SK-N-SH treated with all-trans-retinoic acid at 6 μM for 48 hours (cell line): ENCODE measurements around the gene TBC1D4.
A peak's percentile ranks its signal among the peaks of the same experiment; 100 is the strongest.

ENCODE experiments used
- ATAC-seq: fragments of 200-7000 bp; cut with Tn5 transposase; 3 replicates; pipeline ENCODE4 v1.9.1; 2020; ENCODE audit warnings: mild to moderate bottlenecking, moderate library complexity
- ARNTL ChIP-seq: fragments of 450-650 bp; formaldehyde crosslinking; IDR thresholded peaks from 2 replicates; pipeline ENCODE4 v1.5.0; 2020; ENCODE audit warnings: low read depth, mild to moderate bottlenecking, moderate library complexity, borderline replicate concordance
- BACH2 ChIP-seq: fragments of 250-450 bp; sonication (Bioruptor Pico); IDR thresholded peaks from 2 replicates; pipeline ENCODE4 v1.9.0; 2021; ENCODE audit warnings: mild to moderate bottlenecking, borderline replicate concordance
- CREB5 ChIP-seq: fragments of 250-450 bp; sonication (Bioruptor Pico); IDR thresholded peaks from 2 replicates; pipeline ENCODE4 v1.5.1; 2020; ENCODE audit warnings: low read depth, mild to moderate bottlenecking, moderate library complexity
- CSDC2 ChIP-seq: fragments of 250-450 bp; sonication (Bioruptor Pico); IDR thresholded peaks from 2 replicates; pipeline ENCODE4 v1.5.0; 2020; ENCODE audit warnings: mild to moderate bottlenecking, moderate library complexity
- CSRNP3 ChIP-seq: fragments of 250-450 bp; sonication (Bioruptor Pico); IDR thresholded peaks from 2 replicates; pipeline ENCODE4 v1.5.1; 2021; ENCODE audit warnings: mild to moderate bottlenecking, moderate library complexity
- ESRRG ChIP-seq: fragments of 250-450 bp; sonication (Bioruptor Pico); IDR thresholded peaks from 2 replicates; pipeline ENCODE4 v1.6.1; 2021; ENCODE audit warnings: mild to moderate bottlenecking
- GLIS3 ChIP-seq: fragments of 250-450 bp; sonication (Bioruptor Pico); IDR thresholded peaks from 2 replicates; pipeline ENCODE4 v1.5.0; 2020; ENCODE audit warnings: mild to moderate bottlenecking, moderate library complexity
- ISL1 ChIP-seq: fragments of 250-450 bp; sonication (Bioruptor Pico); IDR thresholded peaks from 2 replicates; pipeline ENCODE4 v2.1.2; 2022; ENCODE audit warnings: mild to moderate bottlenecking, moderate library complexity
- OSR1 ChIP-seq: fragments of 250-450 bp; sonication (Bioruptor Pico); IDR thresholded peaks from 2 replicates; pipeline ENCODE4 v1.8.0; 2022; ENCODE audit warnings: moderate library complexity, mild to moderate bottlenecking, inconsistent platforms
- PATZ1 ChIP-seq: fragments of 250-450 bp; sonication (Bioruptor Pico); IDR thresholded peaks from 2 replicates; pipeline ENCODE4 v1.8.0; 2020; ENCODE audit warnings: mild to moderate bottlenecking, moderate library complexity, borderline replicate concordance
- PPARA ChIP-seq: fragments of 250-450 bp; sonication (Bioruptor Pico); IDR thresholded peaks from 2 replicates; pipeline ENCODE4 v1.5.0; 2020; ENCODE audit warnings: mild to moderate bottlenecking, borderline replicate concordance
- RARB ChIP-seq: fragments of 250-450 bp; sonication (Bioruptor Pico); IDR thresholded peaks from 2 replicates; pipeline ENCODE4 v1.8.0; 2021; ENCODE audit warnings: mild to moderate bottlenecking, moderate library complexity
- SNAI2 ChIP-seq: fragments of 250-450 bp; sonication (Bioruptor Pico); IDR thresholded peaks from 2 replicates; pipeline ENCODE4 v1.5.0; 2020; ENCODE audit warnings: mild to moderate bottlenecking, moderate library complexity
- TCF4 ChIP-seq: fragments of 250-450 bp; sonication (Bioruptor Pico); IDR thresholded peaks from 2 replicates; pipeline ENCODE4 v1.8.0; 2021; ENCODE audit warnings: mild to moderate bottlenecking, moderate library complexity, borderline replicate concordance
- TOX ChIP-seq: fragments of 250-450 bp; sonication (Bioruptor Pico); IDR thresholded peaks from 2 replicates; pipeline ENCODE4 v1.8.0; 2021; ENCODE audit warnings: mild to moderate bottlenecking, moderate library complexity, borderline replicate concordance
- TSHZ2 ChIP-seq: fragments of 250-450 bp; sonication (Bioruptor Pico); IDR thresholded peaks from 2 replicates; pipeline ENCODE4 v1.5.0; 2020; ENCODE audit warnings: mild to moderate bottlenecking, moderate library complexity
- ZC3H10 ChIP-seq: fragments of 250-450 bp; sonication (Bioruptor Pico); IDR thresholded peaks from 2 replicates; pipeline ENCODE4 v1.5.1; 2021; ENCODE audit warnings: mild to moderate bottlenecking, moderate library complexity
- ZFP3 ChIP-seq: fragments of 250-450 bp; sonication (Bioruptor Pico); IDR thresholded peaks from 2 replicates; pipeline ENCODE4 v1.5.0; 2020; ENCODE audit warnings: mild to moderate bottlenecking, moderate library complexity
- ZFP30 ChIP-seq: fragments of 450-650 bp; formaldehyde crosslinking; IDR thresholded peaks from 2 replicates; pipeline ENCODE4 v1.5.0; 2022; ENCODE audit warnings: mild to moderate bottlenecking, moderate library complexity
- ZNF70 ChIP-seq: fragments of 450-650 bp; formaldehyde crosslinking; IDR thresholded peaks from 2 replicates; pipeline ENCODE4 v1.5.0; 2020; ENCODE audit warnings: mild to moderate bottlenecking, moderate library complexity
- ZNF8 ChIP-seq: fragments of 450-650 bp; formaldehyde crosslinking; IDR thresholded peaks from 2 replicates; pipeline ENCODE4 v1.5.0; 2020; ENCODE audit warnings: mild to moderate bottlenecking, moderate library complexity

TBC1D4 gene

GRCh38 chr13:75461314-75461713 lies 20.7 kb downstream of the TBC1D4 start:
- TF ChIP-seq ISL1 (CRISPR knock-in tag) (peak; percentile 76), PATZ1 (CRISPR knock-in tag) (no peak)
- ATAC-seq, result no peak

- TF ChIP-seq ARNTL (no peak), ZFP30 (CRISPR knock-in tag) (no peak)
- no peak for ATAC-seq
Measured at GRCh38 chr13:75460644-75461043, 21.3 kb downstream of the TBC1D4 start.

GRCh38 chr13:75458696-75459422 lies 23.1 kb downstream of the TBC1D4 start:
- TF ChIP-seq CSRNP3 (CRISPR knock-in tag) (no peak), OSR1 (CRISPR knock-in tag) (no peak), TCF4 (CRISPR knock-in tag) (no peak), SNAI2 (CRISPR knock-in tag) (no peak), ESRRG (CRISPR knock-in tag) (no peak), GLIS3 (CRISPR knock-in tag) (no peak), ZNF8 (CRISPR knock-in tag) (no peak), TOX (CRISPR knock-in tag) (no peak), TSHZ2 (CRISPR knock-in tag) (no peak), ZC3H10 (no peak), ARNTL (no peak), CSDC2 (CRISPR knock-in tag) (no peak), ZFP30 (CRISPR knock-in tag) (no peak), ZNF70 (CRISPR knock-in tag) (no peak)
- ATAC-seq, result no peak; the same call in 2 of the 3 replicates

- ATAC-seq, result no peak
- TF ChIP-seq ISL1 (CRISPR knock-in tag) (no peak), ZNF70 (CRISPR knock-in tag) (no peak), BACH2 (CRISPR knock-in tag) (no peak), GLIS3 (CRISPR knock-in tag) (no peak), ZFP30 (CRISPR knock-in tag) (no peak), TOX (CRISPR knock-in tag) (no peak), ZFP3 (CRISPR knock-in tag) (no peak), CSDC2 (CRISPR knock-in tag) (no peak), CREB5 (CRISPR knock-in tag) (no peak), TCF4 (CRISPR knock-in tag) (no peak), ZC3H10 (no peak), RARB (no peak), CSRNP3 (CRISPR knock-in tag) (no peak), ESRRG (CRISPR knock-in tag) (no peak), OSR1 (CRISPR knock-in tag) (no peak), PPARA (CRISPR knock-in tag) (no peak), TSHZ2 (CRISPR knock-in tag) (no peak), SNAI2 (CRISPR knock-in tag) (no peak), ARNTL (no peak)
Measured at GRCh38 chr13:75455962-75456361, 26.0 kb downstream of the TBC1D4 start.
